ENCODE data around the gene RAB28.

Gene RAB28

DNA sequence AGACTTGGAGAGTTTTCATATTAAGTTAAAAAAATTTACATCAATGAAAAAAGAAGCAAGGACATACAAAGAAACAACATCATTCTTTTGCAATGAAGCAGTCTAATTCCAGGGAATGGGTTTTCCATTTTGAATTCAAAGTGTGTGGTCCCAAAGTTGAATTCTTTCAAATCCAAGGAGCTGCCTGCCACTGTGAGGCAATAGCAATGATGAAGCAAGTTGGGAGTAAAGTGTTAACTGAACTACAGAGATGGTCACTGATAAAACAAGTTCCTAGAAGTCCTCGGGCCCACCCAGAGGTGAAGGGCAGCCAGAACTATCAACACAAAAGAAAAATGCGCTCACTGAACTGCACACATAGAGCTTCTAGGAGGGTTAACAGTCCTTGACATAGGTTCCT, 115.9 kb downstream of the RAB28 start:
- no peak for DNase-seq

DNA sequence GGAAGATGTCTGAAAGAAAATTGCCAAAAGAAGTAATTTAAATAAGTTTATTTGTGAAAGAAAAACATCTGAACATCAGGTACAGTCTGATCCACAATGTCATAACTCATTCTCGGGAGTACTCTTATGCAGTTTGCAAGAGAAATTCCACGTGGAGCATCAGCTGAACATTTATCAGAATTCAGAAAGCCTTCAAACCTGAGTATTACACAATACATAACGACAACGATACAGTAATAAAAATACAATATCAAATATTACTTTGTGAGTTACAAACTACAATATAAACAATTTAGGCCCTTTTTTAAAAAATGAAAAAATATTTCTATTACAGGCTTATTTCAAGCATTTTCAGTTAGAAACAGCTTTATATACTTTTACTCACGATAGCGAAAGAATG, 116.4 kb downstream of the RAB28 start:
- DNase-seq = no peak

DNA sequence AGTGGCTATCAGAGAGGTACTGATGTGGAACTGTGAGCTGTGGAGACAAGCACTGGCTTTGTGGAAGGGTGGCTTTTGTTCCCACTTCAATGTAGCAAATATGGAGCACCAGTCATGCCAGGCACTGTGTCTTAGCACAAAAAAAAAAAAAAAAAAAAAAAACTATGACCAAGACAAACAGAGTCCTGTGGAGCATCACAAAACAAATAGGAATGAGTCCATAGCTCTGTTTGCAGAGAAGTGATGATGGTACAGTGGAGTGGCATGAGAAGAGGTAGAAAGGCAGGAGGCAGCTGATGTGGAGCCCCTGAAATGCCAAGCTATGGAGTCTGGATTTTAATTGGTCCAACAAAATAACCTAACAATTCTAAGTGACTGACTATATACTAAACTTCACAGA, 116.9 kb downstream of the RAB28 start:
- DNase-seq = no peak

DNA sequence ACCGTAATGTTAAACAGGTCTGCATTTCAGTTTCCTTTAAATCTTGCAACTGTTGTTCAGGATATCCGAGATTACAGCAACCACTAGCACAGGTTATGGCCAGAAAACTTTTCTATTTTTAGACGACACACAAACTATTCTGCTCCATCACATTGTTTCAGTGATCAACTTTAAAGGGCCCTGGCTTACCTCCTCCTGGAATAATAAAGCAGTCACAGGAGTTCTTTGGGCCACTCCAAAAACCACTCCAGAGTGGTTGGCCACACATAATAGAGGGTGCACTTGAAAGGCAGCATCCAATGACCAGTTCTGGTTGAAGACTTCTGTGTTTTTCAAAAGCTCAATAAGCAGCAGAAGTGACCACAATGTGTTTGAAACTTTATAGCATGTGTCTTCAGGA, 118.9 kb downstream of the RAB28 start:
- DNase-seq = no peak

DNA sequence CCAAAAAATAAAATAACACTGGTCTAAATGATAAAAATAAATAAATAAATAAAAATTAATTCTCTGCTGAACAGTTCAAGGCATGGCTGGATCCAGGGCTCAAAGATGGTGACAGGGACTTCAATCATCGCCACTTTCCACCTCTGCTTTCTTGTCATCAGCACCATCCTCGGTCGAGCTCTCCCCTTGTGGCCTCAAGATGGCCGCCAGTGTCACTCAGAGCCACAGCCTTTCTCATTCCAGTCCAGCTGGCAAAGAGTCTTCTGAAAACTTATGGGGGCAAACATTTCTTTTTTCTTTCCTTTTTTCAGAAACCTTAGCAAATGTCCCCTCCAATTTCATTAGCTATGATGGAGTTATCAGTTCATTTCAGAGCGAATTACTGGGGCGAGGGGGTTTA, 119.5 kb downstream of the RAB28 start:
- no peak for DNase-seq

DNA sequence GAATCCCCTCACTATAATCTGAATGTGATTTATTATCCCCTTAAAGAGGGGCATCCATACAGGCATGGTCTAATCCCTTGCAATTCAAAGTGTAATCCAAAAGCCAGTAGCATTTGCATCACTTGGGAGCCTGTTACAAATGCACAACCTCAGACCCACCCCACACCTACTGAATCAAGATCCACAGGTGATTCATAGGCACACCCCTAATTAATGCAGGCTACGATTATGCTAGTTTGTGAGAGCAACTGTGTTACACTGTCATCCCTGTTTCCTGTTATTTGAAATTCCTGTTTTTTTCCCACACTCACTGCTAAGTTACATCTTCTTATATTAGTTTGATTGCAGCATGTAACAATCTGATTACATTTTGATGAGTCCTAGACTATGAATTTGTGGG, 120.0 kb downstream of the RAB28 start:
- no peak for DNase-seq

DNA sequence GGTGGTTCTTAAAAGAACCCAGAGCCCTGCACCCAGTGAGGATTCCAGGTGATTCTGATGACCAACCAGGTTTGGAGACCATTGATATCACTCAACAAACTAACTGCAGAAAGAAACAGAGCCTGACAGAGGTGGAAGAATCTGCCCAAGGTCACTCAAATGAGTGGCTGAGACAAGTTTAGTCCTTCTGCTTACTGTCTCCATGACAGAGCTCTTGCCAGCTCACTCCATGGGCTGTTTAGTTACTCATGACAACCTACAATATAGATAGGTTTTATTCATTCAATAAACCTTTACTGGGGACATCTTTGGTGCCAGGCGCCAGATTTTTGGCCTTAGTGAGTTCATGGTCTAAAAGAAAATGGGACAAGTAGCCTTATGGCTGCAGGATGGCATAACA, 124.3 kb downstream of the RAB28 start:
- no peak for DNase-seq

DNA sequence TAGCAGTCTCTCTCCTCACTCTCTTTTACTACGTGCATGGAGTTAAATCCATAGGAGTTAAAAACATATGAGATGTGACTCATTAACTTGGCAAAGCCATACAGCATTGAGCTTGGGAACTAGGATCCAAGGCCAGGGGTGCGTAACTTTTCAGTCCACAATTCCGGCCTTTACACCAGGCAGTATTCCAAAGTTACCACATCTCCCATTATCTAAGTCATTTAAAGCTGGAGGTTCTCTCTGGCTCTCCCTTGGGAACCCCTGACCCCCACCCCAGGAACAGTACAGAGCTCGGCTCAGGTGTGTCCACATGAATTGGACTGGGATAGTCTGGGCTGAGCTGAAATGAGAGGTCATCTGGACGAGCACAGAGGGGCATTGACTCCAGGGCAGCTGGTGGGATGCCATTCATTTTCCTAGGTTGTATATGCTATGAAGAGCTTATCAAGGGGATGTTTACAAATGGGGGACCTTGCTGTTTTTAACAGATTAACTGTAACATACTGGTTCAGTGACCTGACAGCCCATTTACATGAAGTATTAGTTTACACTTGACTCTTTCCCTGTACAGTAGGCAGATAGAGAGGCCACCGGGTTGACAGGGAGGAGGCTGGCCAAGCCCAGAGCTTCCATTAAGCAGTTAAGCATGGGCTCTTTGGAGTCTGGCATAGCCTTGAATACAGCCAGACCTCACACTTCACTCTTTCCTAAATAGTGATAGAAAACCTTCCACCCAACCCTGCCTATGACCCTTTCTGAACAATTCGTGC, 128.8 kb downstream of the RAB28 start:
- no peak for DNase-seq

DNA sequence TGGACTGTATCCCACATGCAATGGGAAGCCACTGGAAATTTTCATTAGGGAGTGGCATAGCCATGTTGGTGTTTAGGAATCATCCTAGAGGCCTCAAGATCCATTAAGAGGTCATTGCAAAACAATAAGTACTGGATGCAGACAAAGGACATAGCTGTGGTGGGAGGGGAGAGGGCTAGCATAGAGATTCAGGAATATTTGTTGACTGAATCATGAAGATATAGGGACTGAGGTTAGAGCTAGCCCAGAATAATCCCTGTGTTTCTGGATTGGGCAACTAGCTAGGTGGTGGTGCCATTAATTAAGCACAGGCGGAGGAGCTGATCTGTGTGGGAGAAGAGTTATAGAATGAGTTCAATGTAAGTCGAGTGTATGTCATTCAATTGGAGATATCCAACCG, 135.0 kb downstream of the RAB28 start:
- no peak for DNase-seq

DNA sequence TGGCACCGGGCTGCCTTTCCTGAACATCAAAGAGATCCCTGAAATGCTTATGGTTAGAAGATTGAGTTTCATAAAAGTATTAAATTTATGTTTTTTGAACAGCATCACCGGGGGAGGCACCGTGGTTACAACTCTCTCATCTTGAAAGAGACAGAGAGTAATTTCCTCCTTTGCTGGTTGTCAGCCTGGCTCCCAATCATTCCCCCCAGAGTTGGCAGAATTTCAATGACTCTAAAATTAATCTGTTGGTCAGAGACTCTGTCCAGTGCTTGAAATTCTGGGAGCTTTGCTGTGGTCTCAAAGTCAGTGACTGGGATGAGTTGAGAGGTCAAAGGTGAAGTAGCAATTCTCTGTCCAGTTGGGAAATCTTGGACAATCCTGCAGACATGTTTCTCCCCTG, 135.9 kb downstream of the RAB28 start:
- DNase-seq = no peak

DNA sequence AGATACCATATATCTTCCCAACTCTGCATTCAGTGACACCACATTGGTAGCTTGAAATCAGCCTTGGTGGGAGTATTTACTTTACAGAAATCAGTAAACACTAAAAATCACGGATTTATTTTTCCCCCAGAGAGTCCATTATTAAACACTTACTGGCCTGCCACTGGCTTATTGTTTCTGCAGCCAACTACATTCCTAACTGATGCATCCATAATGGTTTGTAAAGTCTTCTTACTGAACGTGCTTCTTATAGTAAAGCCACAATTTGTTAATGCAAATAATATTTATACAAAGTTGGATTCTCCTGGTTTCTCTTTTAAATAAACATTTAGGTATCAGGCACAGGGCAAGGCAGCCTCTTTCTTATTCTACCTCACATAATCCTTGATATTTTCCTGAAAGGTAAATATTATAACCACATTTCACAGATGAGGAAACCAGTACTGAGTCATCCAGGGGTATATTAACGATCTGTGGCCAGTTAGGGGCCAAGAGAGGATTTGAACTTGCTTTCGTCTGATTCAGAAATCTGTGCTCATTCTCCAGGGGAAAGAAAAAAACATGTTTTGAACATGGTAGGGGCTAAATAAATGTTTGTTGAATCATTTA, 136.5 kb downstream of the RAB28 start:
- DNase-seq = no peak

DNA sequence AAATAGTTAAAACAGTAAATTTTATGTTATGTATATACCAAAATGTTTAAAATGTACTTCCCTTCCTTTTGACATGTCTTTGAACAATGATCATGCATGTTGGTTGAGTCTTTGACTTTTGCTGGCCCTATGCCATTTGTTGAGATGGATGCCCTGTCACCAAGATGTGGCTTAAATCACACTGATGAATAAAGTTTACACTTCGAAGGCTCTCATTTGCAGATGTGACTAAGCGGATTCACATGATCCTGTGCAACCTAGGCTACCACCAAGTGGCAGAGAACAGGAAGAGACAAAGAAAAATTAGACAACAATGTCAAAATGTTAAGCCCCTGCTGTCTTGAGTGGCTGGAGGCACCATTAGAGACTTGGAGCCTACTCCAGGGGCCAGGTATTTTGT, 139.9 kb downstream of the RAB28 start:
- no peak for DNase-seq

DNA sequence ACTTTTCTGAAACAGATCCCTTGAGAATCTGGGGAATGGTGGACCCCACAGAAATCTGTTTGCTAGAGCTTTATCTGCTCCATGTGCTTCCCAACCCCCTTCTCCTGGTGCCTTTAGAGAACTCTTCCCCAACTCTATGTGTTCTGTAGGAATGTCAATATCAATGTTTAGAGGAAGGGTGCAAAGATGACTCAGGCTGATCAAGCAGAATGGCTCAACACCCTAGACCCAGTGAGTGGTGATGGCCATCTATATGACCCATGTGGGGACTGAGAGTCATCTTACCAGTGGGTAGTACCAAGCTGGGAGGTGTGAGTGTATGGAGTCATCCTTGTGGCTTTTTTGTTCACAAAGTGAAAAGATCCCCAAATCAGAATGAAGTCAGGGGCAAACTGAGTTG, 143.5 kb downstream of the RAB28 start:
- DNase-seq = no peak

DNA sequence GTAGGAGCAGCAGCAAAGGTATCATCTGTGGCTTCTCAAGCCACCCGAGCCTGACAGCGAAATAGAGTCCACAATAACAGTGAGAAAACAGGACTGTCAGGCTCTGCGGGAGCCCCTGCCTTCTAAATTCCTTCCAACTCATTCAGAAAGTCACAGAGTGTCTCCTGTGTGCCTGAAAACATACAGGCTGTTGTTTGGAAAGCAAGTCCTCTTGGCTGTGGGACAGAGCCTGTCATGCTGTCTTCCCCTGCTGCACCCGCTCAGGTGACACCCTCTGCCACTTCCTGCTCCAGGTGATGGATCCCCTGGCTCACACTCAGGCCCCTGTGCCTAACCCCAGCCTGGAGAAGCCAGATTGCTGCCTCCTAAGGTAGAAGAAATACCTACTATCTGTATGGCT, 152.3 kb downstream of the RAB28 start:
- no peak for DNase-seq

DNA sequence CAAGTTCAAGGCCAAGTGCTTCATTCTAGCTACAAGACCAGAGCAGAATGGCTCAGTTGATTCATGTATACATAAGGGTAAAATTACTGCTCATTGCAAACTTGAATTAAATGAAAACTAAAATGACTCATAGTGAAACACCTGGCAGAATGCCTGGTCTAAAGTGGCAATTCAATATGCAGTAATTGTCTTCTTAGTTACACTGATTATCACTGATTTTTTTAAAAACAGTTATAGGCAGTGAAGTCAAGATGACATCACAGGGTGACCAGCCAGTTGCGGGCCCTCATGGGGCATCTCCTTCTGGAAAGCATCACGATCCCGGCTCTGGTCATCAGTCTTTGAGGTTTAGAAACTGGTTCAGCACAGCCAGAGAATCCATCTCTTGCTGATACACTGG, 154.2 kb downstream of the RAB28 start:
- DNase-seq = no peak

DNA sequence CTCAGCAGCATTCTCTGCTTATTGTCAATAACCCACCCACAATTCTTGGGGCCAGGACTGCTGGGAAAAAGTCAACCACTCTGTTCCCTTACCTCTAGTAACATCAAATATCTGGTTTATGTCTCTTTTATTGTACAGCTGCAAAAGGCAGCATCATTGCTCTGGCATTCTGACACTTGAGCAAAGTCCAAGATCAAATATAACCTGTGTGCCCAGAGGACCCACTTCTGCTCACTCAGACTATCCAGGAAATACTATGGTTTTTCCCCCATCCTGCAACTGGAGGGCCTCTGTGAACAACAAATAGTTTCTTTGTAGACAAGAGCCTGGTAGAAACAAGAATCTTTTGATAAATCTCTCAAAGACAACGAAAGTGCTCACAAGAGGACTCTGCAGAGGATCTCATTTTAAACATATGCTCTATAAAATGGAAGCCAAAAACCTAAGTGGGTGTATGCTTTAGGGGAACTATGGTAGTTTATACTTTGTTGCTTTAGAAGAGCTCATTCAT, 154.7 kb downstream of the RAB28 start:
- DNase-seq = no peak

DNA sequence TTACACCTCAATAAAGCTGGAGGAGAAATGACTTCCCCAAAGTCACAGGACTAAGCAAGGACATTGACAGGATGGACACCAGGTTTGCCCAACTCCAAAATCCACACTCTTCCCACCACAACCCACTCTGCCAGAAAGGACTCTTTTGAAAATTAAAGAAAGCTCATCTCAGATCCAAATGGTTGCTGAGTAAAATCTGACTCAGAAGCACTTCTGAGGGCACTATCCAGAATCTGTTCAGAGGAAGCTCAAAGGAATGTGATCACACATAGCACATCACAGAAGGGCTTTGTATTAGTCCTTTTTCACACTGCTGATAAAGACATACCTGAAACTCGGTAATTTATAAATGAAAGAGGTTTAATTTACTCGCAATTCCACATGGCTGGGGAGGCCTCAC, 155.5 kb downstream of the RAB28 start:
- no peak for DNase-seq

DNA sequence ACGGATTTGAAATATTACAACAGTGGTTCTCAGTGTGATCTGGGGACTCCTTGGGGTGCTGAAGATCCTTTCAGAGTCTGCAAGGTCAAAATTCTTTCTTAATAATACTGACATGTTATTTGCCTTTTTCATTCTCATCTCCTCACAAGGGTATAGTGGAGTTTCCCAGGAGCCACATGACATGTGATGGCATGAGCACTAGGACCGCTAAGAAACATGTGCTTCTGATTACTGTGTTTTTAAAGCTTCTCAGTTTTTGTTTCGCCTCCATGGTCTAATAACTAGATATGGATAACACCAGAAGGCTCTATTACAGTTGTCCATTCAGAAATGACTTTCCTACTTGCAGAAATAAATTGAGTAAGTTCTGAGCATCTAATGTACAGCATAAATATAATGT, 156.1 kb downstream of the RAB28 start:
- DNase-seq = no peak

DNA sequence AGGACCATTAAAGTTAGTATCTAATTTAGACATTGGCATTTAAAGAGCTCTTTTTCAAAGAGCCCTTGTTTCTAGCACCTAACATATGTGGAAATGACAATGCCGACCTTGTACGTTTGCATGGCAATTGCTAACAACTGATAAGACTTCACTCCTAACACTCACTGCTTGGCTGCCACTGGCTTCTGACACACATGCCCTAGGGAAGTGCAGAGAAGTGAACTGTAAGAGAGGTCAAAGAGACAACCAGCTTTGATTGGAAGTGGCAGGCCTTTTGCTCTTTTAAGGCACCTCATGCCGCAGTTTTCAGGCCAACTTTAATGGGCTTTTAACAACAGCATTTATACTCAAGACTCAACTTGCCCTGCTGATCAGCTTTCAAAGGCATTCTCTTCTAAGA, 158.4 kb downstream of the RAB28 start:
- DNase-seq = no peak

DNA sequence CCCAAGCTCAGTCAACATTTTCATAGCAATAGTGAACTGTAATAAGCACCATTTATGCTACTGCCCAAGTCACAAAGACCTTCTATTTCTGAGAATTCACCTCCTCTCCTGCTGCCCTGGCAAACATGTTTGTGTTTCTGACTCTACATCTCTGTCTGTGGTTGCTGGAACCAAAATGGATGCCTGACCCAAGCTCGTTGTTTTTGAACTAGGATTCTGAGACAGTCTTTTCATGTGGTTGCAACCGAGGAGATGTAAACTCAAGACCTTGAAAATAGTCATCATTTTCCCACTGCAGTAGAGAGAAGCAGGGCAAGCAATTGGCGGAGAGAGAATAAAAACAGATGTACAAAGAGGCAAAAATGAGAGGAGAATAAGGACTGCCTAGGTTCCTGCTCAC, 160.2 kb downstream of the RAB28 start:
- DNase-seq = no peak

DNA sequence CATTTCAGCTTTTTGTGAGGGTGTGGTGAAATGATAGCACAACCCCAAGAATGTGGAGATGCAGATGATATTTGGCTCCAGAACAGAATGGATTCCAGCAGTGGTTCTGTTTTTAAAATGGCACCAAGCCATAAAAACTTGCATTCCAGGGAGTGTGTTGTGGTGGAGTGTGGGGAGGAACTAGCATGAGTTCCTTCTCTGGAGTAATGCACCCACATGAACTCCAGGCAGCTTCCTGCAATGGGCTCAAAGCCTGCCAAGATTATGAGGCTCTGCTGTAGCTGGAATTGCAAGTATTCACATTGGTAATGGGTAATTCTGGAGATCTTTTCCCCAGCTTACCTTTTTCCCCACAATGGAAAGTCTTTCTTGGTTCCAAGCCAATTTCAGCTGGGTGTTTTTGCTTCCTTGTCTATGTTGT, 161.4 kb downstream of the RAB28 start:
- DNase-seq = no peak
